Gastroesophageal sphincter (tissue), 3 donors: ENCODE results near the gene SLC27A1.

Experiments
- CTCF ChIP-seq, 4 experiments: fragments of 200-600 bp in 2 of 4; fragments of 450-650 bp in 2 of 4; sonication (generic) in 1 of 4; IDR thresholded peaks; one replicate each; pipeline ENCODE4 v1.5.1; 2017 to 2019; ENCODE audit warnings: antibody characterized with exemption in 4 of 4, mild to moderate bottlenecking in 2 of 4, moderate library complexity in 2 of 4
- EP300 ChIP-seq: sonication (generic); formaldehyde crosslinking; IDR thresholded peaks from one replicate; pipeline ENCODE4 v1.6.1; 2017; ENCODE audit warnings: antibody characterized with exemption, mild to moderate bottlenecking
- POLR2A ChIP-seq, 2 donors: fragments of 450-650 bp; IDR thresholded peaks; one replicate each; pipeline ENCODE4 v1.6.1; 2017; ENCODE audit warnings: antibody characterized with exemption in 2 of 2, mild to moderate bottlenecking in 2 of 2, moderate library complexity in 1 of 2
- POLR2AphosphoS5 ChIP-seq: sonication (generic); formaldehyde crosslinking; IDR thresholded peaks from one replicate; pipeline ENCODE4 v1.6.1; 2017; ENCODE audit warnings: antibody characterized with exemption

- TF ChIP-seq POLR2A (IDR thresholded peaks at IDR 0.05) (no peak), CTCF (IDR thresholded peaks at IDR 0.05) (no peak), EP300 (no peak), POLR2AphosphoS5 (no peak)
Observed at GRCh38 chr19:17460372-17461230, 9.7 kb upstream of the SLC27A1 start, which contains the start of gene NXNL1.
